HG03442 (cell line): Measurements from ENCODE around the gene EXOSC2.
A peak's percentile ranks its signal among the peaks of the same experiment; 100 is the strongest.

Experiments used
- ATAC-seq: cut with Tn5 transposase; IDR thresholded peaks from one replicate; pipeline ENCODE4 v1.9.1; 2021; ENCODE audit warnings: mild to moderate bottlenecking, moderate library complexity; ENCODE audit not compliant: unreplicated experiment

EXOSC2 gene, protein sequence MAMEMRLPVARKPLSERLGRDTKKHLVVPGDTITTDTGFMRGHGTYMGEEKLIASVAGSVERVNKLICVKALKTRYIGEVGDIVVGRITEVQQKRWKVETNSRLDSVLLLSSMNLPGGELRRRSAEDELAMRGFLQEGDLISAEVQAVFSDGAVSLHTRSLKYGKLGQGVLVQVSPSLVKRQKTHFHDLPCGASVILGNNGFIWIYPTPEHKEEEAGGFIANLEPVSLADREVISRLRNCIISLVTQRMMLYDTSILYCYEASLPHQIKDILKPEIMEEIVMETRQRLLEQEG

DNA sequence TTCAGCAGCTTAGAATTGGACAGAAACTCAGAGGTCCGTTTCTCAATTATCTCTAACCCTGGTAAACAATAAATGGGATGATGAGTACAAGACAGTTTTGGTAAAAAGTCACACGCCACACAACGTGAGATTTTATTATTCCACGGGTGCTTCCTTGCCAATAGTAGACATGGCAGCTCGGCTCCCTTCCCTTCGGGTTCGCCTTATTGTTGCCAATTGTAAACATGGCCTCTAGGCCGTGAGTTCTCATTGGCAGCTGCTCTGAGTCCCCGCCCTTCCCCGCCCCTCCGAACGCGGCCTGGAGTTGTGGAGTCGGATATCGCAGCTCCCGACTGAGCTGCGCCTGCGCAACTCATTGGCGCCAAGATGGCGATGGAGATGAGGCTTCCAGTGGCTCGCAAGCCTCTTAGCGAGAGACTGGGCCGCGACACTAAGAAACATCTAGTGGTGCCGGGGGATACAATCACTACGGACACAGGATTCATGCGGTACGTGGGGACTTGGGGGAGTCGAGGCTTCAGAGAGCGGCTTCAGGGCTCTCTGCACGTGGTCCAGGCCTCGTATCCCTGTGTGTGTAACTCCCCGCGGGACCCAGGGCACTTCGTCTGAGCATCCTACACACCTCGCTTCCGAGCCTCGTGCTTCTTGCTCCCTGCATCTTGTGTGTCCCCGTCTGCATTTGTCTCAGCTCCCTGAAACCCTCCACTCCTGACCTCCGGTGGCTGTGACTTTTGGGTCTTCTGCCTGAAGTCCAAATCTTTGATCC lies at the start of gene EXOSC2:
TSS of gene EXOSC2 (plus strand) at position 355 of the 766 bp plus-strand sequence. CDS start at position 367, 12 bp downstream.
- ATAC-seq: peak; percentile 89

DNA sequence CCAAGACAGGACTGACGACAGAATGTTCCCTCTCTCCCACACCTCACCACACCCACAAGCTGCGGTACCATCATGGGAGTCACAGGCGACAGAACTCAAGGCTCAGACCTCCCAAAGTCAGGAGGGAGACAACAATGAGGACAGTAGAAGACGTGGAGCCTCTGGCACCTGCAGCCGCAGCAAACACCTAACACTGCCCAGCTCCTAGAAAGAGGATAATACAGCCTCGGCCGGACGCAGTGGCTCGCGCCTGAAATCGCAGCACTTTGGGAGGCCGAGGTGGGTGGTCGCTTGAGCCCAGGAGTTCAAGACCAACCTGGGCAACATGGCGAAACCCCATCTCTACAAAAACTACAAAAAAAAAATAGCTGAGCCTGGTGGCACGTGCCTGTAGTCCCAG lies 42.4 kb upstream of the EXOSC2 start:
- ATAC-seq: no peak

DNA sequence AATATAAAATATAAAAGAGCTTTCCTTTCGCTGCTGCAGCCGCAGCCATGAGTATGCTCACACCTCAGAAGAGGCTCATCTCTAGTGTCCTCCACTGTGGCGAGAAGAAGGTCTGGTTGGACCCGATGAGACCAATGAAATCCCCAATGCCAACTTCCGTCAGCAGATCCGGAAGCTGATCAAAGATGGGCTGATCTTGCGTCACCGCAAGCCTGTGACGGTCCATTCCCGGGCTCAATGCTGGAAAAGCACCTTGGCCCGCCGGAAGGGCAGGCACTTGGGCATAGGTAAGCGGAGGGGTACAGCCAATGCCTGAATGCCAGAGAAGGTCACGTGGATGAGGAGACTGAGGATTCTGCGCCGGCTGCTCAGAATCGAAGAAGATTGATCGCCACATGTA lies 41.8 kb upstream of the EXOSC2 start:
- ATAC-seq: no peak

DNA sequence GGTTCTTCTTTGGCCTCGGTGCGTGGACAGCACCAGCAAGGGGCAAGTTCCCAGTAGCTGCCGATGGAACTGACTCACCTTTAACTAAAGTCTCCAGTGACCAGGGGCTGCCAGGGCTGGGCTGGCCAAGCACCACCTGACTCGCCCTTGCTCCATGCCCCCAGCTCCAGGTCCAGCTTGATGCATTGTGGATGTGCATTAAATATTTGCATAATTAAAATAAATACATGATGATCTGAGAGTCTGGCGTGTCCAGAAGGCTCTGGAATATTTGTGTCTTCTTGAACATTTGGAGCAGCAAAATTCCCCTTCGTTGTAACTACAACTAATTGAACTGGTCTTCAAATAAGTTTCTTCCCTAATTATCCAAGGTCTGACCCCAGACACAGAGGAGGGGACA lies 38.7 kb upstream of the EXOSC2 start:
- no peak for ATAC-seq

DNA sequence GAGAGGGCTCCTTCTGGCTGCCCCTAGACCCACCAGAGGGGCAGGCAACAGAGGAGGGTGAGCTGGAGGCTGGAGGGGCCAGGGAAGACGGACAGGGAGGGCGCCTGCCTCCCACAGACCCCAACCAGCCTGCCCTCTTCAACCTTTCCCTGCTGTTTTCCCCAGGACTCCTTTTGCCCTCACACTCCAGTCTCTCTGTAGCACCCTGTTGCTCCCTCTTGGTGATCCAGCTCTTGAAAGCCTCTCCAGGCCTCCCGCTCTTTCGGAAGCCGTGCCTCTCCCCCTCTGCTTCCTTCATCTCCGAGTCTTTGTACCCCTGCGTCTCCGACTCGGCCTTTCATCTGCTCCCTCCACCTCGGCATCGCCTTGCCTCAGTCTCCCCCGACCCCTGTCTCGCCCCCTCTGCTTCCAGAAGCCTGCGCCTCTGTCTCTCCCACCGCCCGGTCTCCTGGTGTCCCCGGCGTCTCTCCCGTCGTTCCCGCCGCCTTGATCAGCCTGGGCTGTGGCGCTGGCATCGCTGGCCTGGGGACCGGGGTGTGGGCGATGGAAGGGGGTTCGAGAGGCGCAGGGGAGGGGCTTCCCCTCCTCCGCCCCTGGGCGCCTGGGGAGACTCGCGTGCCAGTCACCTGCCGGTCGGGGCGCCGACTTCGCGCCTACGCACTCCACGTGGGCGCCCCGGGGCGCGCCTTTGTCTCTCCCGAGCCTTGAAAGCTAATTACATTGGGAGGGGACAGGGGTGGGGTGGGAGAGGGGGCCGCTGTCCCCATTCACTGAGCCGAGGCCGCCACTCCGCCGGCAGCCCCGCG lies 34.5 kb upstream of the EXOSC2 start:
- no peak for ATAC-seq

DNA sequence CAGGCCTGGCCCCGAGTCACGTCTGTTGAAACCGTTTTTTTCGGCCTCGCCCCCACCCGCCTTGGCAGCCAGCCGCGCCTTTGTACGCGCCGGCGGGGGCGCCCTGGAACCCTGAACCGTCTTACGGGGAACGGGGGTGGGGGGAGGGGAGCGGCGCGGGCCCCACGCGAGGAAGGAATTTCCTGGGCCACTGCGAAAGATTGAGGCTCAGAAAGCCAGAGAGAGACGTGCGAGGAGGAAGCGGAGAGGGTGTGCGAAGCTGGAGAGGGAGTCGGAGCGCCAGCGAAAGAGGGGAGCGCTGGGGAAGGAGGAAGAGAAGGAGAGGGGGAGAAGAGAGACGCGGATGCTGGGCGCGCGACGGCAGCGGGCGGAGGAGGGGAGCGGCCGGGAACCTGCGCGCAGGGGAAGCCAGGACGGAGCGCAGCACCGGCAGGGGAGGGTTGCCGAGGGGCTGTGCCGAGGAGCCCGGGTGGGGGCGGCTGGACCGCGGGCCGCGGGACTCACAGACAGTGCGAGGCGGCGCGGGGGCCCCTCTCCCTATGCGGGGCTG lies 33.8 kb upstream of the EXOSC2 start:
- ATAC-seq: no peak

DNA sequence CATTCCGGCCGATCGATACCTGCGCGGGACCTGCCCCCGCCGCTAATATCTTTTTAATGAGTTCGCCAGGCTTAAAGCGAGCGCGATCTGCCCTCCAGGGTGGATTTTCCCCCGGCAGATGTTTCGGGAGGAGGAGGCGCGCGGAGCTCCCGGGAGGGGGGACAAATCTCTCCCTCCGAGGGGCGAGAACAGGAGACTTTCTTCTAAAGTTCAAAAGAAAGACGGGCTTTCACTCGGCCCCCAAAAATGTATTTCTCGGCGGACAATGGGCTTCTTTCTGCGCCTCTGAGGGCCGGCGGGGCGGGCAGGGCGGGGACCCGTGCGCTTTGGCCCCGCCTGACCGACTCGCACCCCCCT lies 33.3 kb upstream of the EXOSC2 start:
- ATAC-seq: no peak

DNA sequence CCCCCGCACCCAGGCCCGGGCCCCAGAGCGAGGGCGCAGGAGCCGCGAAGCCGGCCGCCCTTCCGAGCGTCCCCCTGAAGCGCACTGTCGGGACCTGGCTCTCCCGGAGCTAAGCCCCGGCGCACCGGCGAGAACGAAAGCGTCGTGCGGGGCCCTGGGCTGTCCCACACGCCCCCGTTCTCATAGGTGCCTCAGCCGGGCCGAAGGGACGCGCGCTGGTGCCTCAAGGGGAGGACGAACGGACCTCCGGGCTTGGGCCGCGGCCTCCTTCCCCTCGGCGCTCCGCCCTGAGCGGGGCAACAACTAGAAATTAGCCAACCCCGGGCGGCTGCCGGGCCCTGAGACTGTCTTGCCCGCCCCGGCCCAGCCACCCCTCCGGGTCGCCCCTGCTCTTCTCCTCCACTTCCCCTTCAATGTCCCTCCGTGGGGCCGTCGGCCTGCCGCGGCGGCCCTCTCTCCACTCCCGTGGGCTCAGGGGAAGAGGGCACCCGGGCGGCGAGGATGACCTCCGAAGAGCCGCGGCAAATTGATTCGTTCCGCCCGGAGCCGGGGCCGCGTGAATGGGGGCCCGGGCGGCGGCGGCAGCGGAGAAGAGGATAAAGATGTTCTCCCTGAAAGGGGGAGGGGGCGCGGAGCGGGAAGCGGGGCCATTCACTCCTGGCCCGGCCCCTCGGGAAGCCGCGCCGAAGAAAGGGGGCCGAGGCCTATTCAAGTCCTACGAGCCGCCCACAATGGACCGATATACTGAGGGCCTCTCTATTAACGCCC lies 32.7 kb upstream of the EXOSC2 start:
- ATAC-seq: no peak

DNA sequence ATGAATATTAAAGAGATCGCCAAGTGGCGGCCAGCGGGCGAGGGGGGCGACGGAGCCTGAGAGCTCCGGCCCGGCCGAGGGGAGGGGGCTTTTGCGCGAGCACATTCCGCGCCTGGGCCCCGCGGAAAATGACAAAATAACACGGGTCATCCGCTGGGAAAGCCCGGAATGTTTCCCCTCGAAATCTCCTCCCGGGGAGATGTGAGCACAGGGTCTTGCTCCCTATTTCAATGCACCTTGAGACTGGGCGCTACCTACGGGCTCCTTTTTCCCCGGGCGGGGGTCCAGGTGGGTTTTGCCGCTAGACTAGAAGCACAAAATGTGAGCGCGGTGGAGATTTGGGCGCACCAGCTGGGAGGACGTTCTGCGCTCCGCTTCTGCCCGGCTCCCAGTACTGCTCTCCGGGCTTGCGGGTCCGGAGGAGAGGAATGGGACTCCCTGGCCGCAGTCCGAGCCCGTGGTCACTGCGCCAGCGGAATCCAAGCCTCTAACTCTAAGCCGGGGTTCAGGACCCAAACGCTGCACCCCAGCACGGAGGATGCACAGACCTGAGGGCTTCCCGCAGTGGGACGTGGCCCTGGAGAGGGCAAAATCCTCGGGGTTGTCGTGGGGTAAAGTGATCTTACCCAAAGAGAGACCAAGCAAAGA lies 32.0 kb upstream of the EXOSC2 start:
- no peak for ATAC-seq

DNA sequence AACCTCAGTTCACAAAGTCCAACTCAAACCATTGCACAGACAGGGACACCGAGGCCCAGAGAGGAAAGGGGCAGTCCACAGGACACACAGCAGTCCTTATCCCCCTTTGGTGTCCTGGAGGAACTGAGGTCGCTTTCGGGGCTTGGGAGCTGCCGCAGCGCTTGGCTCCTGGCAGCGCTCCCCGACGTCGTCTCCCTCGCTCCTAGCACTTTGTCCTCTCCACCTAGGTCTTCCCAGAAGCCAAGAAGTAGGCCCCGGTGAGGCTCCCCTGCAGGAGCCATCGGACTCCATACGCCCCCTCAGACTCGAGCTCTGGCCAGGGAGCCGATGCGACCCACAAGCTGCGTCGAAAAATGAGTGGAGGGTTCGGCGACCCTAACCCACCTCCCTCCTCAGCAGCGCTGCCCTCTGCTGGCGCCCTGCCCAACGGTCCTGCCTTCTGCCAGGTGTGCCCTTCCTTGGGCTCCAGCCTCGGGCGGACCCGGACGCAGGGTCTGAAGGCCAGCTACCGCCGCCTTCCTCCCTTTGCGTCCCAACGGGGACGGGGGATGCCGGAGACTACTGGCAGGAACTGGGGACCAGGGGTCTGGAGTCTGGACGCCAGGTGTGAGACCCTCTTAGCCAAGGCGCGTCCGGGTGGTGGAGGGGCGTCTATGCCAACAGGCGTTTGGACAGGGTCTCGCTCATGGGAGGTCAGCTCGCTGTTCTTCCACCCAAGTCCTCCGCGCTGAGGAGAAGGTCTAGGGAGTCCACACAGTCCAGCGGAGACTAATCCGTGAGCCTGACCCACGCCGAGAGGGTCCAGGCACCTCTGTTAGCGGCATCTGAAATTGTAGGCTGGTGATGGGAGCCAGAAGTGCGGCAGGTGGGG lies 31.2 kb upstream of the EXOSC2 start:
- ATAC-seq: no peak

DNA sequence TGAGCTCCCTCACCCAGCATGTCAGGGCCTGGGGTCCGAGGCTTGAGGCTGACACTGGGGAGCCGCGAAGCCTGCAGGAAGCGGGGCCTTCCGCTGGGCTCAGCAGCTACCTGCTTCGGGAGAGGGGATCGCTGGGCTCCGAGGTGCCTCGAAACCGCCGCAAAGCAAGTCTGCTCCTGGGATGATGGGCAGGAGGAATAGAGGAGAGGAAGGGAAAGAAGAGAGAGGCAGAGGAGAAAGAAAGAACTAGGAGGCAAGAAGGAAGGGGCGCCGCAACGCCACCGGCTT lies 30.7 kb upstream of the EXOSC2 start:
- no peak for ATAC-seq

DNA sequence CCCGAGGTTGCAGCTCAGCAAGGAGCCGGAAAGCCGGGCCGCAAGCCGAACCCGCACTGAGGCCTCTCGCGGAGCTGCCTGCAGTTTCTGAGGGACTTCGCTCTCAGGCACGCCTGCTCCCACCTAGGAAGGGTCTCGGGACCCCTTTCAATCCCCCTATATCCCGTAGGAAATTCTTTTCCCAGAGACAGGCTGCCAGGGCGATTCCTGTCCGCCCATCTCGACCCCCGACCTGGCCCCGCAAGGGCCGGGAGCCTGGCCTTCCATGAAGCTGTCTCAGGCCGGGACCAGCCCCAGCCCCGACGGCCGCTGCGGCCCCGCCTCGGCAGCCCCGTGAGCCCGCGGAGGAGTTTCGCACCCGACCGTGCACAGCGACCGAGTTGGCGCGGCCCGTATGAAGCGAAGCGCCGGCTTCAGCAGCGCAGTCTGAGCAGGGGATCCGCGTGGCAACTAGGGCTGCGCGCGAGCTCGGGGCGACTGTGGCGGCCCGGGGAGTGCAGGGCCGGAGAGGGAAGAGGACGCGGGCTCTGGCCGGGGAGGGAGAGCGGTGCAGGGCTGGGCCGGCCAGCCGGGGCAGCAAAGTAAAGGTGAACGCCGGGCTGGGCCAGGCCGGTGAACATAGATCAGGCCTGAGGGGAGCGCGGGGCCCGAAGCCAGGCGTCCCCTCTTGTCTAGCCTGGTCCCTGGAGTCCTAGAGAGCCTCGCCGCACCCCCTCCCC lies 30.2 kb upstream of the EXOSC2 start:
- no peak for ATAC-seq

DNA sequence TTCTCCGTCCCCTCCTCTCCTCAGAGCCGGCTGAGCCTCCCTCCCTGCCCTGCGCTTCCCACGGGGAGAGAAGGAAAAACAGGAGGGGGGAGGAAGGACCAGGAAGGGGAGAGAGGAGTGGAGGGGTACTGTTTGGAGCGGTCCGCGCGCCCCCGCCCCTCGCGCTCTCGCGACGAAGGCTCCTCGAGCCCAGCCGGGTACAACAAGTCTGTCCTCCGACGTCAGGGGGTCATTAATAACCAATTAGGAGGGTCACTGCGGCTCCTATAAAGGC lies 29.7 kb upstream of the EXOSC2 start:
- ATAC-seq: no peak

DNA sequence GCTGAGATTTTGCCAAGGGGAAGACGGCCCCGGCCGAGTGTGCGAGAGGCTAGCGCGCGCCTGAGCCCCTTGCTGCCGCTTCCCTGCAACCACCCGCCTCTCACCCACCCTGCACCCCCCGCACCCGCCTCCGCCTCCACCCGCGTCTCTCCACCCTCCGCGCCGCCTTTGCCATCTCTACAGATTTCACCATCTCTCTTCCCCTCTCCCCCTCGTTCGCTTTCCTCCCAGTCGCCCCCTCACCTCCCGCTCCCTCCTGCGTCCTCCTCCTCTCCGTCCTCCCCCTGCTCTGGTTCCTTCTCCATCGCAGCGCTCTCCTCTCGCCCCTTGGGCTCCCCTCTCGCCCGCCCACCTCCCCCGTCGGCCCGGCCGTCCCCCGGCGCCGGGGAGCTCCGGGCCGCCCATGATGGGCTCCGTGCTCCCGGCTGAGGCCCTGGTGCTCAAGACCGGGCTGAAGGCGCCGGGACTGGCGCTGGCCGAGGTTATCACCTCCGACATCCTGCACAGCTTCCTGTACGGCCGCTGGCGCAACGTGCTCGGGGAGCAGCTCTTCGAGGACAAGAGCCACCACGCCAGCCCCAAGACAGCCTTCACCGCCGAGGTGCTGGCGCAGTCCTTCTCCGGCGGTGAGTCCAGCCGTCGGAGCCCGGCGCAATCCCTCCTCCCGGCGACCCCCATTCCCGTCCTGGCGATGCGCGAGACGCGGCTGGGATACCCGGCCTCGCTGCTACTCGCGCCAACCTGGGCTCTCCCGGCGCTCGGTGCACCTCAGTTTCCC lies 29.1 kb upstream of the EXOSC2 start, which contains the start of gene PRDM12:
TSS of gene PRDM12 (plus strand) at position 344 of the 778 bp plus-strand sequence. CDS start at position 404, 60 bp downstream.
- ATAC-seq: no peak

DNA sequence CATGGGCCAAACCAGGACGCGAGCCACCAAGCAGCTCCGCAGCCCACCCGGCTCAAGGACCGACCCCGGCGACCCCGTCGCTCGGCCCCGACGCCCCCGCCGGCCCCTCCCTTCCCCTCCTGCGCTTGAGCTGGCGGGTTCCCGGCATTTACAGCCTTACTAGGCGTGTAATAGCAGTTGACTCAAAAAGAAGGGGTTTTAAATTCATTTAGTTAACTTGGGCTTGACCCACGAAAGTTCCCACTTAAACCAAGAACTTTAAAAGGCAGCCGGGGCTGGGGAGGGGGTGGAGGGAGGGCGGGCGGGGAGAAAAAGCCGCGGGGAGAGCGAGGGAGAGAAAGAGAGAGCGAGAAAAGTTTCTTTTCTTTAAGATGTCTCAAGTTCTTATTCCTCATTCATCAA lies 28.6 kb upstream of the EXOSC2 start:
- no peak for ATAC-seq

DNA sequence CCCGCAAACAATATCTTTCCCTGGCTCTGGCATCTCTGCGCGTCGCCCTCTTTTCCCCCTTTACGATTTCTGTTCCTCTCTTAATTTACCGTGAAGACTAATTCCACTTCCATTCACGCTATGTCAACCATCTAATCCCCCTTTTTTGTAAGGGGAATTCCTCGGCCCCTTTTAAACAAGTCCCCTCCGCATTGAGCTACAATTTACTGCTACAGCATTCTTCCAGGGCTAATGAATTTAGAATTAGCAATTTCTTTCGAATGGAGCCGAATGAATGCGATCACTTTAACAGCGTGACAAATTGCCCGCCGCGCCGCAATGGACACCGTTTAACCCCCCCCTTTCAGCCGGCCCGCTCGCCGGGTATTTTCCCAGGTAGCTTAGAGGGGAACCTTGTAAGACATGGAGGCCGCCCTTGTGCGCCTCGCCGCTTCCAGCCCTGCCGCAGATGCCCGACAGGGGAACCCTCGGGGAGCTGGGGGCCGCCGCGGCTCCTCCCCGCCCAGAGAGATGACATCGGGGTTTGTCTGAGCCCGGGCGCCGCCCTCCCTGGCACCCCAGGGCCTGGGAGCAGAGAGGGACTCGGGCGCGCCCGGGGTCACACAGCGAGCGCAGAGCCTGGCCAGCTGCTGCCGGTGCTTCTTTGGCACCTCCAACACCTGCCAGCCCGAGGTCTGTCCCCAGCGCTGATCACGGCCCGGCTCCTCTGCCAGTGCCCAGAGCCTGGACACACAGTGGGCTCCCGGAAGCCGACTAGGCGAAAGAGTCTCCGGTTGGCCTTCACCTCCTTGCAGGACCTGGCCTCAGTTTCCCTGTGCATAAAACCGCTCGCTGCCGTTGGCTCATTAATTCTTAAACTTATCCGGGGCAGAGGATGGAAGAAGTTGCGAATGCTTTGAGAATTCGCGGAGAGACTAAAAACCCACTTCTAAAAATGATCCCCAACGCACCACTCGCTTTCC lies 27.9 kb upstream of the EXOSC2 start:
- no peak for ATAC-seq
